Astrocyte of the spinal cord (primary cell): ENCODE measurements around the gene MIDN.
A peak's percentile ranks its signal among the peaks of the same experiment; 100 is the strongest.
"Not testable (repeated sequence)": the region's sequence is repeated elsewhere in the genome, so short reads cannot be mapped to it uniquely, and the experiment has no call there.

Experiments
- DNase-seq: peaks from one replicate; pipeline ENCODE4 v3.0.0; 2011; ENCODE audit warnings: low read depth, low spot score
- H3K4me3 ChIP-seq: 2 replicates; pipeline ENCODE4 v1.5.1; 2011; ENCODE audit warnings: low read depth, mild to moderate bottlenecking, low read length, moderate library complexity
- CTCF ChIP-seq: IDR thresholded peaks from 2 replicates; pipeline ENCODE4 v1.5.1; 2012; ENCODE audit warnings: low read depth, mild to moderate bottlenecking, low read length, inconsistent platforms
- in situ Hi-C: cut with HindIII; loops from 2 replicates; pipeline ENCODE4 v1.10.0; 2017; ENCODE audit warnings: low sequenced_read_pairs

The MIDN gene

GRCh38 chr19:1248139-1248785, at the start of gene MIDN:
MIDN (plus strand) TSS chr19:1248583; CDS start chr19:1250297, 1,714 bp downstream.
- TF ChIP-seq CTCF, result peak; percentile 42
- in situ Hi-C loops, result no loop called here
- DNase-seq, result peak; percentile 92
- H3K4me3 ChIP-seq, result peak within 1 kb of the TSS; percentile 67

- in situ Hi-C loops, result no loop called here
- no peak overlapping the region for H3K4me3 ChIP-seq
- no peak for DNase-seq
- no peak for TF ChIP-seq CTCF
Measured at GRCh38 chr19:1199531-1199930, 48.9 kb upstream of the MIDN start.

- in situ Hi-C loops, H3K4me3 ChIP-seq, DNase-seq: not testable (repeated sequence)
Measured at GRCh38 chr19:1200614-1201013, 47.8 kb upstream of the MIDN start.

- no peak for TF ChIP-seq CTCF
- peak; percentile 98 for DNase-seq
- peak within 1 kb of the TSS; percentile 80 for H3K4me3 ChIP-seq
- in situ Hi-C loops, result no loop called here
Measured at GRCh38 chr19:1205114-1206099, 43.0 kb upstream of the MIDN start, which contains the start of gene STK11. STK11 (plus strand) TSS chr19:1205778; CDS start chr19:1206914, 1,136 bp downstream.

- no peak for TF ChIP-seq CTCF
- no peak for DNase-seq
- peak overlapping the region; percentile 80 for H3K4me3 ChIP-seq
- in situ Hi-C loops, result no loop called here
Measured at GRCh38 chr19:1206150-1206863, 42.1 kb upstream of the MIDN start.

GRCh38 chr19:1206864-1207450, 41.4 kb upstream of the MIDN start:
- in situ Hi-C loops, result no loop called here
- H3K4me3 ChIP-seq, result peak overlapping the region; percentile 80
- DNase-seq, result no peak
- TF ChIP-seq CTCF, result no peak

GRCh38 chr19:1208830-1209229, 39.6 kb upstream of the MIDN start:
- H3K4me3 ChIP-seq, in situ Hi-C loops, DNase-seq: not testable (repeated sequence)
